HG03565 (cell line): ENCODE measurements around the gene MME.
A peak's percentile ranks its signal among the peaks of the same experiment; 100 is the strongest.

Experiments
- ATAC-seq: cut with Tn5 transposase; IDR thresholded peaks from one replicate; pipeline ENCODE4 v1.9.1; 2021; ENCODE audit warnings: mild to moderate bottlenecking, moderate library complexity; ENCODE audit not compliant: unreplicated experiment

MME gene

DNA sequence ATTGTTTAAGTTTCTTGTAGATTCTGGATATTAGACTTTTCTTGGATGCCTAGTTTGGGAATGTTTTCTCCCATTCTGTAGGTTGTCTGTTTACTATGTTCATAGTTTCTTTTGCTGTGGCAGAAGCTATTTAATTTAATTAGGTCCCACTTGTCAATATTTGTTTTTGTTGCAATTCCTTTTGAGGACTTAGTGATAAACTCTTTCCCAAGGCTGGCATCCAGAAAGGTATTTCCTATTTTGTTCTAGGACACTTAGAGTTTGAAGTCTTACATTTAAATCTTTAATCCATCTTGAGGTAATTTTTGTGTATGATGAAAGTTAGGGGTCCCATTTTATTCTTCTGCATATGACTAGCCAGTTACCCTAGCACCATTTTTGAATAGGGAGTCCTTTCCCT lies 54.9 kb downstream of the MME start:
- no peak for ATAC-seq

DNA sequence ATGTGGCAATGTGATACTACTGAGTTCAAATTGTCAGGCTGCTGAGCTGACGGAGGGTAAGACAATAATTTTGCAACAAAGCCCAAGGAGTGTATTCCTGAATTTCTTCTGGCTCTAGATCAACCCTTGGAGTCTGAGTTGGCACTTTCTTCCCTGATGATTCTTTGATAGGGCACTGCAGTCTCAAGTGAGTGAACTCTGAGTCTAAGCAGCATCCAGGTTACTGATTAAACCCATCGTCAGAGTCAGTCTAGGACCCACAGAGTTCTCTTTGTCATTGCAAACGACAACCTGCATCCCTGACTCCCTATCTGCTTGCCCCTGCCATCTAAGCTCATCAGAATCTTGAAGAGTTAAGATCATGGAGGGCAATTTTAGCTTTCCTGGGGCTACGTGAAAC lies 58.6 kb downstream of the MME start:
- ATAC-seq: no peak

DNA sequence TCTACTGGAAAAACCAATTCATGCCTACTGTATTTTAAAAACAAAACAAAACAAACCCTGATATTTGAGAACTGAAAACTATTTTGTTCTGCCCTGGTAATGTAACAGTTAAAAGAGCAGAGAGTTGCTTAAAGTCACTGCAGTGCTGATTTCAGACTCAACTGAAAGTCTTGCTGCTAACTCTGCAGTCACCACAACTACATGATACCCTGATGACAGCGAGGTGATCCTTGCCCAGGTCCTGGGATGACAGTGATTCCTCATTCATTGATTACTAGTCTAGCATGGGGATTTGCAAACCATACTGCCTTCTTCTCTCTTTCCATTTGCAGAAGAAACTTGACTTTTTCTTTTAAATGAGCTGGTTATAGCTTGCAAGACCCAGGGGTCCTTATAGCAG lies 67.5 kb downstream of the MME start:
- ATAC-seq: no peak

DNA sequence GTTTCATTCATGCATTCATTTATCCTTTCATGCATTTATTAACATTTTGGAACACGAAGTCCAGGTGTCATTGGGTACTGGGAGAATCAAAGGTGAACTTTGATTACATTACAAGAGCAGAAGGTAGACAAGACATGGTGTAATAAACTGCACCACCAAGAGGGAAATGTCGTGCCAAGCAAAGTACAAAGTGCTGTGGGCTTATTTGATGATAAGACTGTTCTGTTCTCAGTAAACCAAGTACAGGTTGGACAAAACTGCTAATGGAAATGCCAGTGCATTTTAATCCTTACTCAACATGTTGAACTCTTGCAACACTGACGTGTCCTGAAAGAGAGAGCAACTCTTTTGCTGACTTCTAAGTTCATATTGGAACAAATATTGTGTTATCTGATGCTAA lies 69.4 kb downstream of the MME start:
- ATAC-seq: no peak

DNA sequence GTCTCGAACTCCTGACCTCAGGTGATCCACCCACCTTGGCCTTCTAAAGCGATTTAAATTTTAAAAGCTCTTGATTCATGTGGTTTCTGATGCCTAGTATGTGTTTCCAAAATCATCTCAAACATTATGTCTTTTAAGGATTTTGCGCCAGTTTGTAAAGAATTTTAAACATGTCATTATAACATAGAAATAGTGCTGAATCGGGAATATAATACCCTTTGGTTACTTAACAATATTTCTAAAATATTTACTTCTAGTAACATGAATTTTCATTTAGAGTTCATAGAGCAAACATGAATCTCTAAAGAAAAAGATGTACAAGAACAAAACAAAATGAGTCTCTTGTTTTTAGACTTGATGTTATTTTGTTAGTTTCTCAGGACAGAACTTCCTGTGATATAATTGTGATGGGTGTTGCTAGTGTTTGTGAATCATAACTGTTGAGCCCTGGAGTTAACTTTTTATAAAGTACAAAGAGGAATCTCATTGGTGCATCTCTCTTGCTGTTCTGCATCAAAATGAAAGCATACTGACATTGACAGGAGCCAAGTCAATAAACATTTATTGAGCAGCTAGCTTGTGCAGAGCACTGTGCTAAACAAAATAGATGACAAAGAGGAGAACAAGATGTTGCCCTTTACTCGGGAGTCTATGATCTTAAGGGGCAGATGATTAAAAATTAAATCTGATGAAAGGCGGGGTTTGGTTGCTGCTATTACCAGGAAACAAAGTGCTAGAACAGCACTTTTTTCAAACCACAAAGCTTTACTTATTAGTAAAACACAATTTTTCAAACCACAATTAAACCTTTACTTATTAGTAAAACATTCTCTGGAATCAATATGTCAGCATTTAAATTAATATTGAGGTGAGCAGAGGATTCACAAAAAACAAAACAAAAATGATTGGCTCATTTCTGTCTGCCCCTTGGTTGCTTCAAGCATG lies 73.4 kb downstream of the MME start:
- no peak for ATAC-seq

DNA sequence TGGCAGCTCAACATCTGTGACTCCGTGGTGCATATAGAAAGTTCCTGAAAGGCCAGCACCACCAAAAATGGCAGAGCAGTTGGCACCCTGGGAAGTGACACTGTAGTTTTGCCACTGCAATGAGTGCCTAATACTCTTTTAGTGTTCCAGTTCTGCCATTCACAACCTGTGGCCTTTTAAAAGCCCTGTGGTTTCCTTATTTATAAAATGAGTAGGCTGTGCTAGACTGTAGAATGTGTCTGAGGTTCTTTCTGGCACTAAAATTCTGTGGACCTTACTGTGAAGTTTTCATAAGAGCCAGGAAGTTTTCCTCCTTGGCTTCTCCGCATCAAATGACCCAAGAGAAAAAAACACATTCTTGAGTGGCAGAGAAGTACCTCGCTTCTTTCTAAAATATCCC lies 74.1 kb downstream of the MME start:
- ATAC-seq: no peak

DNA sequence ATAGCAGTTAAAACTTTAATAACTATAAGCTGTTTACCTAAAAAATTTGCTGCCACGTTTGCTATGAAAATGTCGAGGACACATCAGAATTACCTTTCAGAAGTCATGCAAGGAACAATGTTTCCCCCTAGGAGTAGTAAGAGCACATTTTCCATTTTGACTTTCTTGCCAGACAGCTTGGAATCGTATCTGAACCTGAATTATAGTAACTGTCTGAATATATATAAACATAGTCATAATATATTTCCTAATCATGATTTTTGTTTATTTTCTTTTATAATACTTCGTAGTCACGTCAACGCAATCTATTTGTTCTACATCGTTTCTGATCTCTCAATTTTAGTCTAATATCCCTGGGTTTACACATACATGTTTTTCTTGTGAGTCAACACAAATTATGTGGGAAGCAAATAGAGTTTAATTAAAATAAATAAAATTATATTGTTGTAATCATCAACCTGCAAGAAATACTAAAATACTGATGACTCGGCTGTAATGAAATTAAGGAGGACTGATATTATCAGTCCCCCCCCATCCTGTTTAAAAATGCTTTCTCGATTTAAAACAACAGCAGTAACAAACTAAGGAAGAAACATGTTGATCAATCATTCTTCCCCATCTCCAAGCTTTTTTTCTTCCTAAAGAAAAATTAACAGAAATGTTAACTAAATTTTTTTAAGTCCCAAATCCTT lies 78.4 kb downstream of the MME start:
- ATAC-seq: no peak

DNA sequence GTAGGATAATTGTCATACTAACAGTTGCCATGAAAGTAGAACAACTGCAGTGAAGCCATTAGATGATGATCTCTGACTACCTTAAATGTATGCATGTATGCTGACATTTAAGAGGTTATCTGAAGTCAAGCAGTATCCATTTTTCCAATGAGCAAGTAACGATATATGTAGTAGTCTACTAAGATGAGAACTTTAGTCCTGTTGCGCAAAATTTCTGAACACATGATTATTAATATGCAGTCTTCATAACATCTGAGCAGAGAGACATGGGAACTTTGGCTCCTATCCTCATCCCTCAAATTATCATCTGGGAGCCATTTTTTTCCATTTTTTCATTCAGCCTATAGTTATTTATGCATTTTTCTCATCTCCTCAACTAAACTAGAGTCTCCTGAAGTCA lies 79.2 kb downstream of the MME start:
- no peak for ATAC-seq

DNA sequence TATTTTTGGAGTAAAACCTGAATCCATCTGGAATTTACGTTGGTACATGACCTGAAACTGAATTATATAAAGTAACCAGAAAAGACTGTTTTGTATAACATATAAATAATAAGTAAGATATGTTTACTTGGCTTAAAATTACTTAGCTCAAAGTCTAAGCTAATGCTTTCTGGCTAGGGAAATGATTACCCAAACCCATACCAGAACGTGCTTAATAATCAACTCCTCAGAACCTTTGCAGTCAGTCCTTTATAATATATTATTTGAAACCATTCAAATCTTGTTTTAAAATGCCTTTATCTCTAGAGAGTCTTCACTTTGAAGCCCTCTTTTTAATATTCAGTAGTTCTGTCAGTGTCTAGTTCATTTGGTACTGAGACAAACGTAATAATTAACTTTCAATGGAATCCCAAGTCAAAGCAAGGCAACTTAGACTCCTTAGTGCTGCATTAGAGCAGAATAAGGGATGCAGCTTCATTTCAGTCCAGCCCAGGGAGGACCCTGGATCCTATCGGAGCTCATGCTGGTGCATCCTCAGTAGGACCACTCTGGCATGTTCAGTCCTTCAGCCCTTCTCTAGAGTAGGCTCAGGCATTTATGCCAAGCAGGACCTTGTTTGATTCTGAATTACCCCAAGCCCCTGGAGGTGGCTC lies 81.6 kb downstream of the MME start:
- ATAC-seq: no peak

DNA sequence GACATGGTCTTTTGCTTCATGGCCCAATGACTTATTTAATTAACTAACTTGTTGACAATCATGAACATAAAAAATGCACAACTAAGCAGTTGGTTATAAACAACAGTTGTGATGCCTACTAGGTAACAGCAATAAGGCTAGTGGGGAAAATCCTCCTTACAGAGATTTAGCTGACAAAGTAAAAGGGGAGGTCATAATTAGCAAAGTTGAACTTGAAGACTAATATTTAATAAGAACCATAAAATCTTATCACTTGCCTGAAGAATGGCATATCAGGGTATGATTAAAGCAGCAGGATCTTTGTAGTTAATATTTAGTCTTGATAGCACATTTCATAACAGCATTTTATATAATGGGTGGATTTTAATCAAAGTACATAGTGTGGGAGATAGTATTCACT lies 84.2 kb downstream of the MME start:
- ATAC-seq: no peak

DNA sequence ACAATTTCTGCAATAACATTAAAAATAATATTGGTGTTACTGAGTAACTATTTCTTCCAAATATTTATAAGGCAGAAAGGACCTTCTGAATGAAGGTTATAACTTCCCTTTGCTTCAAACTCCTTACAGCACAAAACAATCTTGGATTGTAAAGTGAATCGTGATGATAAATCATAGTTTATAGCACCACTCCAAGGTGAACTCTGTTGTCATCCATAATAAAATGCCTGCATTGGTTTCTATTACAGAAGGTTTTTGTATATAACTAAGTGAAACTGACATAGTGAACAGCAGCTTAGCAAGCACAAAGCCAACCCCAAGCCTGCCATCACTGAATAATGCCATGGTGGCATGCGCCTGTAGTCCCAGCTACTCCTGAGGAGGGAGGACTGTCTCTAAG lies 86.3 kb downstream of the MME start:
- no peak for ATAC-seq

DNA sequence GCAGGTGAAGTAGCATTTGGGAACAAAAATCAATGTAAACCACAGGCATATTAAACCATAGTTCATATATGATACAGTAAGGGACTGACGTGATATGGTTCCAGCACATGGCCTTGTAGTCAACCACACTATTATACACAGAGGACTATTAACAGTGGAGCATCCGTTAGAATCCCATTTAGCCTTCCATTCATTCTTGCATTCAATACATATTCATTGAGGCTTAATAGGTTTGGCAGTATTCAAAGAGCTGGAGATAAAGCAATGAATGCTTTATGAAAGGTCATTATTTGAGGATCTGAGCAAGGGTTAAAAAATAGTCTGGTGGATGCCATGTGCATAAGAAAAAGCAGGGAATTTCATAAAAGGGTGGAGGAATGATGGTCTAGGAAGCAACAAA lies 89.1 kb downstream of the MME start:
- ATAC-seq: no peak

DNA sequence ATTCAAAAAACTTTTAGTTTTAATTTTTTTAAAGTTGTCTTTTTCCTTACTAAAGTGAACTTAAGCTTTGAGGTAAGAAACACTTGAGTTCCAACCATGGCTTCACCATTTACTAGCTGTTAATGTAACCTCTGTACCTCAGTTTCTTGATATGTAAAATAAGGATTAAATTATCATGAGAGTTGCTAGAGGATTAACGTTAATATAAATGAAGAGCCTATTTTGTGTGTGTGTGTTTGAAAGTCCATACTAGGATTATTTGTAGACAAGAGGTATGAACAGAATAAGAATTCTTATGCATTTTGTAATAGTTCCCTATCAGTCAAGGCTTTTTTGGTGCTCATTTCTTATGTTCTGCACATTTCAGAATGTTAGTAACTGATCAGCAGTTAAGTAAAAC lies 93.7 kb downstream of the MME start:
- ATAC-seq: no peak

DNA sequence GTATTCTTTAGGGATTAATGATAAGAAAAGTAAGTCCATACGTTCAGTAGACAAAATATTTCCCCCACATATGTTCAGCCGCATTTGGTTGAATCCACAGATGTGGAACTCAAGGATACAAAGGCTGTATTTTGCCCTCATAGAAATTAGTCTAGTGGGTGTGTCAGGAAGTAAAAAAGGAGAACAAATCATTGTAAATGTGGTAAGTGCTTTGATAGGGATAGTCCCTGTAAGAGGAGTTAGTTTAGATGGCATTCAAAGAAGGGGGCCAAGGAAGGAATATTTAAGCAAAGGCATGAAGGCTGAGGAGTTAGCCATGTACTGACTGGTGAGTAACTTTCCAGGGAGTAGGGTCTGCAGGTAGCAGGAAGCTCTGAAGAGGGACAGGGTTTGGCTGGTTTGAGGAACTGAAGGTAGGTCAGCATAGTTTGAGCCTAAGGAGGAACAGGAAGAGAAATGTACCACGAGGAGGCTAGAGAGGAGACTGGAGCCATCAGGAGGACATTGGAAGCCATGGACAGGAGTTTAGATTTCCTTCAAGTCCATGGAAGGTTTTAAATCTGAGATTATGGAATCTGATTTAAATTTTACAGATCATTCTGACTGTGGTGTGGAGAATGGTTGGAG lies 98.8 kb downstream of the MME start:
- ATAC-seq: no peak

DNA sequence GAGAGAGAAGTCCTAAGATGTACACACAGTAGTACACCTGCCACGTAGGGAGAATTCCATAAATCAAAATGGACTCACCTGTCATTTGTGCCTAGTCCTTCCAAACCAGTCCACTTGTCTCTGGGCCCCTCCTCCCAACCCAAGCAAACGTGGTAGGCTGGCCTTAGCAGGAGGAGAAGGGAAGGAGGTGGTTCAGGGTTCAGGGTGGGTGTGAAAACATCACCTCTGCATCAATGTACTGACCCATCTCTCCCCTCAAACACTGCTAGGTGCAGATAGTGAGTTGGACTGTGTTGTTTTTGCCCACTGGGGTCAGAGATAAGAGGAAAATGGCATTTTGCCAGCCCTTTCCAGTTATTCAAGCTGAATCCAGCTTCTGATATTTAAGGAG lies 99.3 kb downstream of the MME start:
- ATAC-seq: no peak

DNA sequence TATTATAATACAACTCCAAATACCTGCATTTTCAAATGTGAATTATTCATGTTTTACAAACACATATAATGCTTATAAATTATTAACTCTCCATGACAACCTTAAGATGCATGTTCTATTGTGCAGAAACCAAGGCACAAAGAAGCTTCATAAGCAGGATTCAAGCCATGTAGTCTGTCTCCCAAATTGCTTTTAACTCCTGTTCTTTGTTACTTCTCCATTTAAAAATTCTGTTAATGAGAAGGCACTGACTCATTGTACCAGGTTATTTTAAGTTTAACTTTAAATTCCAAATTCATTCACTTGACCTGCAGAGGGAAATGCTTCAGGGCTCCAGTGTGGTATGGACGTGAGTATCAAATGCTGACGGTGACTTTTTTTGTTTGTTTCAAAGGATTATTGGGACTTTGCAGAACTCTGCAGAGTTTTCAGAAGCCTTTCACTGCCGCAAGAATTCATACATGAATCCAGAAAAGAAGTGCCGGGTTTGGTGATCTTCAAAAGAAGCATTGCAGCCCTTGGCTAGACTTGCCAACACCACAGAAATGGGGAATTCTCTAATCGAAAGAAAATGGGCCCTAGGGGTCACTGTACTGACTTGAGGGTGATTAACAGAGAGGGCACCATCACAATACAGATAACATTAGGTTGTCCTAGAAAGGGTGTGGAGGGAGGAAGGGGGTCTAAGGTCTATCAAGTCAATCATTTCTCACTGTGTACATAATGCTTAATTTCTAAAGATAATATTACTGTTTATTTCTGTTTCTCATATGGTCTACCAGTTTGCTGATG lies 100.0 kb downstream of the MME start:
- ATAC-seq: no peak

DNA sequence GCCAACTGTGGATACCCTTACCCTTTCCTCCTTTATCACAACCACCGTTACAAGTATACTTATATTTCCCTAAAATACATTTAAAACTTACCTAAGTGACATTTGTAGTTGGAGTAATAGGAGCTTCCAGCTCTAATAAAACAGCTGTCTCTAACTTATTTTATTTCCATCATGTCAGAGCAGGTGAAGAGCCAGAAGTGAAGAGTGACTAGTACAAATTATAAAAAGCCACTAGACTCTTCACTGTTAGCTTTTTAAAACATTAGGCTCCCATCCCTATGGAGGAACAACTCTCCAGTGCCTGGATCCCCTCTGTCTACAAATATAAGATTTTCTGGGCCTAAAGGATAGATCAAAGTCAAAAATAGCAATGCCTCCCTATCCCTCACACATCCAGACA lies 102.3 kb downstream of the MME start:
- ATAC-seq: no peak

DNA sequence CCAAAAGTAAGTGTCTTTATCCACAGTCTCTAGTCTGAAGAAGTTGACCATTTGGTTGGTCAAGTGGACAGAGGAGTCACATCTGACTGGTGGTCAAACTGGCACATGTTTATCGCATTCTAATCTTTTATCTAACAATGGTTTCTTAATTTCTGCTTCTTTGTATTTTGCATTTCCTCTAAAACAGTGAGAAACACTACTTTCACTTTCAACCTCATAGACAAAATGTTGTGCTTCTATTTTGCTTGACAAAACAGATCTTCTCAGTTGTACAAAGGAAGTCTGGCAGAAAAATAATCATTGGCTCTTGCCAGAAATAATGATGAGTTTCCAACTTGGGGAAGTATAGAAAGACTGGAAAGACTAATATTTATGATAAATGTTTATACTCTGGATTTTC lies 103.9 kb downstream of the MME start:
- ATAC-seq: peak; percentile 66

DNA sequence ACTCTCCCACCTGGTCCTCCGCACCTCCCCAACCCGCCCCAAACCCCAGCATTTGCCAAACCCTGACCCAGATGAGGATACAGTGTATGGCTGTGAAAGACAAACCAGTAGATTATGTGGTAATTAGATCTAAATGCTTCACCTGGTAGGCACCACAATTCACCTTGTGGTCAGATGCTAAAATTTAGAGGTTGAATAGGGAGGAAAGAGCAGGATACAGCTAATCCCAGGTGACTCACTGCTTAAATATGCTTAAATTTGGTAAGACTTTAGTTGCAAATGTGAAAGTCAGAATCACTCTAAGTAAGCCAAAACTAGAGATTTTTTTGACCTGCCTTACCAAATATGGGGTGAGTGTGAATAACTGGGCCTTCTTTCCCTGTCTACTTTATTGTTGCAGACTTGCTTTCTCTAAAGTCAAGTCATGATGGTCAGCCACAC lies 105.5 kb downstream of the MME start:
- no peak for ATAC-seq

DNA sequence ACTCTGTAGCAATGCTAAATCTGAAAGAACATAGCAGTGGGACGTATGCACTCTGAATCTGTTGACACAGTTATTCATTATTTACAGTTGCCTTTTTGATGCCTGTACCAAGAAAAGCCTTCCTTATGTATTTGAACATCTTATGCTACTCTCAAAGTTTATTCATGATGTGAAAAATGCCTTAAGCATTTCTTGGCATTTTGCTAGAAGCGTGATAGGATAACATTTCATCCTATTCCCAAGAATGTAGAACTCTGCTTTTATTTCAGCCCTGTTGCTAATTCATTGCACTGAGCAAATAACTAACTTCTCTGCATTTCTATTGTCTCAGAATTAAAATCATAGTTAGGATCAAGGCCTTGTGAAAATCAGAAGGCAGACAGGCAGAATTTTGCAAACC lies 107.9 kb downstream of the MME start:
- ATAC-seq: no peak

DNA sequence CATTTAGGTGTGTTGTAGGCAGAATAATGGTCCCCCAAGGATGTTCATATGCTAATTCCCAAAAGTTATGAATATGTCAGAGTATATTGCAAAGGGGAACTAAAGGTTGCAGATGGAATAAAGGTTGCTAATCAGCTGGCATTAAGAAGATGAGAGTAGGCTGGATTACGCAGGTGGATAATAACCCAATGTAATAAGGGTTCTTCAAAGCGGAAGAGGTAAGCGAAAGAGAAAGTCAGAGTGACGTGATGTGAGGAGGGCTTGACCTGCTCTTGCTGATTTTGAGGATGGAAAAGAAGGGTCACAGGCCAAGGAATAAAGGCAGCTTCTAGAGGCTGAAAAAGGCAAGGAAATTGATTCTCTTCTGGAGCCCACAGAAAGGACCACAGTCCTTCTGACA lies 109.4 kb downstream of the MME start:
- ATAC-seq: no peak
